ENCODE data around the gene SYCP2.

SYCP2 gene

GRCh38 chr20:59938696-59939051 is 5.2 kb upstream of the SYCP2 start:
- no peak overlapping the region for H3K18ac ChIP-seq (ENCODE audit: low read depth in 1 of 2, low read length in 2 of 2)
- H3K14ac ChIP-seq (ENCODE audit: low read length in 2 of 2): no peak overlapping the region
- peaks cover 16% of the 10 kb centered on the region for H3K4me1 ChIP-seq (ENCODE audit: control insufficient read depth, insufficient read depth, low read depth, low read length)
- H2BK5ac ChIP-seq (ENCODE audit: low read depth, low read length, poor library complexity, severe bottlenecking): no peak overlapping the region
- no peak overlapping the region for H2BK12ac ChIP-seq (ENCODE audit: low read length in 2 of 2)
- H2BK15ac ChIP-seq (ENCODE audit: low read depth, poor library complexity, severe bottlenecking): no peak overlapping the region
- H3K27me3 ChIP-seq (ENCODE audit: control insufficient read depth in 1 of 2, insufficient read depth in 1 of 2, low read length in 2 of 2): no peaks in the 10 kb centered on the region
- H2BK120ac ChIP-seq (ENCODE audit: low read depth, low read length): no peak overlapping the region
- H3K4me3 ChIP-seq (ENCODE audit: insufficient read depth in 1 of 2, low read depth in 1 of 2, low read length in 2 of 2): peak overlapping the region; percentile 77 to 90
- no peak for DNase-seq
- H3K27ac ChIP-seq (ENCODE audit: low read length, poor library complexity, severe bottlenecking): no peak overlapping the region
- peaks cover 5 to 28% of the 10 kb centered on the region in 2 experiments for H3K36me3 ChIP-seq (ENCODE audit: control insufficient read depth in 1 of 2, insufficient read depth in 2 of 2, low read depth in 1 of 2, low read length in 2 of 2)
- no peak overlapping the region for H2AFZ ChIP-seq (ENCODE audit: low read depth, low read length)
- H3K79me1 ChIP-seq (replicated peaks; ENCODE audit: low read length, poor library complexity, severe bottlenecking): peaks cover 12% of the 10 kb centered on the region
- H4K8ac ChIP-seq (ENCODE audit: low read length): no peak overlapping the region
- H3K4me2 ChIP-seq (ENCODE audit: low read length, poor library complexity, severe bottlenecking): peak overlapping the region; percentile 27
- no peaks in the 10 kb centered on the region for H3K9me3 ChIP-seq (ENCODE audit: control insufficient read depth, low read length)
- peak overlapping the region; percentile 54 for H4K91ac ChIP-seq (ENCODE audit: low read length)
- no peak overlapping the region for H2AK5ac ChIP-seq (ENCODE audit: low read length, severe bottlenecking)
- H3K4ac ChIP-seq (ENCODE audit: low read depth in 1 of 2, low read length in 2 of 2): no peak overlapping the region
- H3K23ac ChIP-seq (ENCODE audit: low read length in 2 of 2): no peak overlapping the region
- H3K9ac ChIP-seq (ENCODE audit: low read length): no peak overlapping the region
- 91% methylated on average over 6 of the region's 7 CpGs for WGBS

GRCh38 chr20:59938221-59938620 is 4.8 kb upstream of the SYCP2 start:
- Histone ChIP-seq H3K23ac (ENCODE audit: low read length in 2 of 2) (no peak overlapping the region), H4K91ac (ENCODE audit: low read length) (no peak overlapping the region), H3K4ac (ENCODE audit: low read depth in 1 of 2, low read length in 2 of 2) (no peak overlapping the region), H3K79me1 (replicated peaks; ENCODE audit: low read length, poor library complexity, severe bottlenecking) (peaks cover 12% of the 10 kb centered on the region), H3K18ac (ENCODE audit: low read depth in 1 of 2, low read length in 2 of 2) (no peak overlapping the region), H3K4me1 (ENCODE audit: control insufficient read depth, insufficient read depth, low read depth, low read length) (peaks cover 20% of the 10 kb centered on the region), H2BK5ac (ENCODE audit: low read depth, low read length, poor library complexity, severe bottlenecking) (no peak overlapping the region), H3K9me3 (ENCODE audit: control insufficient read depth, low read length) (no peaks in the 10 kb centered on the region), H3K4me2 (ENCODE audit: low read length, poor library complexity, severe bottlenecking) (peak overlapping the region; percentile 27), H3K27ac (ENCODE audit: low read length, poor library complexity, severe bottlenecking) (no peak overlapping the region), H4K8ac (ENCODE audit: low read length) (no peak overlapping the region), H2AFZ (ENCODE audit: low read depth, low read length) (no peak overlapping the region), H3K14ac (ENCODE audit: low read length in 2 of 2) (no peak overlapping the region), H2BK15ac (ENCODE audit: low read depth, poor library complexity, severe bottlenecking) (no peak overlapping the region), H2AK5ac (ENCODE audit: low read length, severe bottlenecking) (no peak overlapping the region), H3K36me3 (ENCODE audit: control insufficient read depth in 1 of 2, insufficient read depth in 2 of 2, low read depth in 1 of 2, low read length in 2 of 2) (peaks cover 6 to 23% of the 10 kb centered on the region in 2 experiments), H2BK120ac (ENCODE audit: low read depth, low read length) (no peak overlapping the region), H3K4me3 (ENCODE audit: insufficient read depth in 1 of 2, low read depth in 1 of 2, low read length in 2 of 2) (peak overlapping the region in 1 of 2 experiments; percentile 90), H3K9ac (ENCODE audit: low read length) (peak overlapping the region; percentile 56), H3K27me3 (ENCODE audit: control insufficient read depth in 1 of 2, insufficient read depth in 1 of 2, low read length in 2 of 2) (no peaks in the 10 kb centered on the region), H2BK12ac (ENCODE audit: low read length in 2 of 2) (no peak overlapping the region)
- 67% methylated on average over 4 of the region's 4 CpGs for WGBS
- DNase-seq: peak; percentile 78

GRCh38 chr20:59937150-59937549 is 3.7 kb upstream of the SYCP2 start:
- WGBS: 83% methylated on average over 3 of the region's 3 CpGs
- H3K14ac ChIP-seq (ENCODE audit: low read length in 2 of 2): no peak overlapping the region

GRCh38 chr20:59936409-59936808 is 3.0 kb upstream of the SYCP2 start:
- 83% methylated on average over 4 of the region's 4 CpGs for WGBS

More at GRCh38 chr20:59937150-59937549, 3.7 kb upstream of the SYCP2 start:
- Histone ChIP-seq H3K36me3 (ENCODE audit: control insufficient read depth in 1 of 2, insufficient read depth in 2 of 2, low read depth in 1 of 2, low read length in 2 of 2) (peaks cover 9 to 12% of the 10 kb centered on the region in 2 experiments), H2BK15ac (ENCODE audit: low read depth, poor library complexity, severe bottlenecking) (no peak overlapping the region), H3K4me3 (ENCODE audit: insufficient read depth in 1 of 2, low read depth in 1 of 2, low read length in 2 of 2) (peak overlapping the region in 1 of 2 experiments; percentile 90), H3K79me1 (replicated peaks; ENCODE audit: low read length, poor library complexity, severe bottlenecking) (peaks cover 12% of the 10 kb centered on the region), H3K27ac (ENCODE audit: low read length, poor library complexity, severe bottlenecking) (no peak overlapping the region), H3K4me2 (ENCODE audit: low read length, poor library complexity, severe bottlenecking) (no peak overlapping the region), H2BK5ac (ENCODE audit: low read depth, low read length, poor library complexity, severe bottlenecking) (no peak overlapping the region), H3K4me1 (ENCODE audit: control insufficient read depth, insufficient read depth, low read depth, low read length) (peaks cover 24% of the 10 kb centered on the region), H2BK120ac (ENCODE audit: low read depth, low read length) (no peak overlapping the region), H3K9ac (ENCODE audit: low read length) (peak overlapping the region; percentile 12), H3K27me3 (ENCODE audit: control insufficient read depth in 1 of 2, insufficient read depth in 1 of 2, low read length in 2 of 2) (no peaks in the 10 kb centered on the region), H4K8ac (ENCODE audit: low read length) (no peak overlapping the region), H3K9me3 (ENCODE audit: control insufficient read depth, low read length) (no peaks in the 10 kb centered on the region), H2AFZ (ENCODE audit: low read depth, low read length) (no peak overlapping the region), H2BK12ac (ENCODE audit: low read length in 2 of 2) (no peak overlapping the region), H3K18ac (ENCODE audit: low read depth in 1 of 2, low read length in 2 of 2) (no peak overlapping the region), H2AK5ac (ENCODE audit: low read length, severe bottlenecking) (no peak overlapping the region), H4K91ac (ENCODE audit: low read length) (no peak overlapping the region), H3K4ac (ENCODE audit: low read depth in 1 of 2, low read length in 2 of 2) (no peak overlapping the region), H3K23ac (ENCODE audit: low read length in 2 of 2) (no peak overlapping the region)
- no peak for DNase-seq

More at GRCh38 chr20:59936409-59936808, 3.0 kb upstream of the SYCP2 start:
- H3K4me3 ChIP-seq (ENCODE audit: insufficient read depth in 1 of 2, low read depth in 1 of 2, low read length in 2 of 2): no peak overlapping the region
- H4K8ac ChIP-seq (ENCODE audit: low read length): no peak overlapping the region
- H3K9ac ChIP-seq (ENCODE audit: low read length): no peak overlapping the region
- no peak overlapping the region for H2BK15ac ChIP-seq (ENCODE audit: low read depth, poor library complexity, severe bottlenecking)
- no peak overlapping the region for H3K4ac ChIP-seq (ENCODE audit: low read depth in 1 of 2, low read length in 2 of 2)
- no peak overlapping the region for H3K4me2 ChIP-seq (ENCODE audit: low read length, poor library complexity, severe bottlenecking)
- no peak for DNase-seq
- H3K27me3 ChIP-seq (ENCODE audit: control insufficient read depth in 1 of 2, insufficient read depth in 1 of 2, low read length in 2 of 2): no peaks in the 10 kb centered on the region
- H2AK5ac ChIP-seq (ENCODE audit: low read length, severe bottlenecking): no peak overlapping the region
- H4K91ac ChIP-seq (ENCODE audit: low read length): no peak overlapping the region
- peaks cover 12% of the 10 kb centered on the region for H3K79me1 ChIP-seq (replicated peaks; ENCODE audit: low read length, poor library complexity, severe bottlenecking)
- no peak overlapping the region for H2BK120ac ChIP-seq (ENCODE audit: low read depth, low read length)
- H3K36me3 ChIP-seq (ENCODE audit: control insufficient read depth in 1 of 2, insufficient read depth in 2 of 2, low read depth in 1 of 2, low read length in 2 of 2): peaks cover 9 to 10% of the 10 kb centered on the region in 2 experiments
- no peak overlapping the region for H3K14ac ChIP-seq (ENCODE audit: low read length in 2 of 2)
- H3K9me3 ChIP-seq (ENCODE audit: control insufficient read depth, low read length): no peaks in the 10 kb centered on the region
- H2BK12ac ChIP-seq (ENCODE audit: low read length in 2 of 2): no peak overlapping the region
- H3K23ac ChIP-seq (ENCODE audit: low read length in 2 of 2): no peak overlapping the region
- no peak overlapping the region for H2BK5ac ChIP-seq (ENCODE audit: low read depth, low read length, poor library complexity, severe bottlenecking)
- peaks cover 24% of the 10 kb centered on the region for H3K4me1 ChIP-seq (ENCODE audit: control insufficient read depth, insufficient read depth, low read depth, low read length)
- no peak overlapping the region for H2AFZ ChIP-seq (ENCODE audit: low read depth, low read length)
- no peak overlapping the region for H3K18ac ChIP-seq (ENCODE audit: low read depth in 1 of 2, low read length in 2 of 2)
- no peak overlapping the region for H3K27ac ChIP-seq (ENCODE audit: low read length, poor library complexity, severe bottlenecking)

All from mesenchymal stem cell (in vitro differentiated cells and primary cell).